Natural killer cell (primary cell): ENCODE results near the gene MPPED1. TPM values are rescaled to one million over a fixed set of nuclear protein-coding genes. Genes with fewer than 3 reads are reported as not detected.

Source experiments
- ATAC-seq, 3 donors: fragments of 150-1000 bp in 2 of 3; fragments of 200-7000 bp in 1 of 3; cut with Tn5 transposase; 1 replicate in 1 of 3; 2 replicates in 2 of 3; pipeline ENCODE4 v1.10.0; 2021; ENCODE audit warnings: mild to moderate bottlenecking in 2 of 3, moderate library complexity in 2 of 3
- DNase-seq, 2 donors: peaks; one replicate each; pipeline versions ENCODE4 v3.0.0 to v3.0.0-alpha.2; 2013 to 2021; ENCODE audit warnings: mixed read lengths in 1 of 2
- H3K27ac ChIP-seq: one replicate; pipeline ENCODE4 v1.5.1; 2013; ENCODE audit warnings: mild to moderate bottlenecking, low read length
- H3K27me3 ChIP-seq: one replicate; pipeline ENCODE4 v1.6.1; 2013; ENCODE audit warnings: low read length; ENCODE audit not compliant: control insufficient read depth, insufficient read depth
- H3K36me3 ChIP-seq: one replicate; pipeline ENCODE4 v1.6.1; 2013; ENCODE audit warnings: low read length; ENCODE audit not compliant: control insufficient read depth, insufficient read depth
- H3K4me1 ChIP-seq: one replicate; pipeline ENCODE4 v1.6.1; 2013; ENCODE audit warnings: low read length; ENCODE audit not compliant: control insufficient read depth, insufficient read depth
- H3K4me3 ChIP-seq: one replicate; pipeline ENCODE4 v1.5.1; 2013; ENCODE audit warnings: low read length
- H3K9me3 ChIP-seq: one replicate; pipeline ENCODE4 v1.6.1; 2013; ENCODE audit warnings: low read length; ENCODE audit not compliant: control insufficient read depth, insufficient read depth
- H3K27ac Mint-ChIP-seq, 2 donors: one replicate each; pipeline ENCODE4 v1.8.0; 2022; ENCODE audit warnings: mild to moderate bottlenecking in 2 of 2, mixed read lengths in 2 of 2, moderate library complexity in 1 of 2
- H3K27me3 Mint-ChIP-seq, 2 donors: one replicate each; pipeline ENCODE4 v1.8.0; 2022; ENCODE audit warnings: low read depth in 2 of 2, mixed read lengths in 2 of 2
- H3K36me3 Mint-ChIP-seq: one replicate; pipeline ENCODE4 v1.8.0; 2022; ENCODE audit warnings: mixed read lengths
- H3K4me1 Mint-ChIP-seq, 2 donors: one replicate each; pipeline ENCODE4 v1.8.0; 2022; ENCODE audit warnings: mixed read lengths in 2 of 2
- H3K4me3 Mint-ChIP-seq: one replicate; pipeline ENCODE4 v1.8.0; 2022; ENCODE audit warnings: mild to moderate bottlenecking, moderate library complexity, mixed read lengths
- H3K9me3 Mint-ChIP-seq, 2 donors: one replicate each; pipeline ENCODE4 v1.8.0; 2022; ENCODE audit warnings: mixed read lengths in 2 of 2
- CTCF ChIP-seq: fragments of 200-600 bp; IDR thresholded peaks from one replicate; pipeline ENCODE4 v1.8.0; 2022; ENCODE audit warnings: antibody characterized with exemption
- WGBS: methylation state at CpG from one replicate; pipeline ENCODE4 v1.1.7; 2013; ENCODE audit warnings: missing lambda C conversion rate; ENCODE audit not compliant: insufficient coverage; 5-methylcytosine and 5-hydroxymethylcytosine counted together
- intact Hi-C: fragments of 100-400 bp; cut with micrococcal nuclease; formaldehyde crosslinking; loops from one replicate; pipeline ENCODE4 v1.14.2; 2022
- total RNA-seq, 4 donors: library from RNA; stranded (reverse); fragments of 120-200 nt in 1 of 4; gene quantifications; one replicate each; pipeline versions ENCODE4 v1.2.3 to v1.2.4, GENCODE V29; 2013 to 2022

Gene MPPED1
- total RNA-seq, 3 donors from 2014 or later (not counting 1 experiment from before 2014, with no cell fraction given), result not detected

- H3K27ac Mint-ChIP-seq, result no peak overlapping the region
- Histone ChIP-seq H3K4me1 (no peaks in the 10 kb centered on the region), H3K36me3 (no peaks in the 10 kb centered on the region), H3K27me3 (peaks cover under 1% of the 10 kb centered on the region), H3K4me3 (no peak overlapping the region), H3K27ac (no peak overlapping the region), H3K9me3 (no peaks in the 10 kb centered on the region)
- no peaks in the 10 kb centered on the region for H3K4me1 Mint-ChIP-seq
- H3K36me3 Mint-ChIP-seq, result no peaks in the 10 kb centered on the region
- DNase-seq (no peak), ATAC-seq (no peak)
- H3K9me3 Mint-ChIP-seq, result no peaks in the 10 kb centered on the region
- 82% methylated on average over 7 of the region's 7 CpGs for WGBS
- no peak overlapping the region for H3K4me3 Mint-ChIP-seq
- intact Hi-C loops, result no loop called here
- peaks cover 36 to 46% of the 10 kb centered on the region in 2 donors for H3K27me3 Mint-ChIP-seq
- TF ChIP-seq CTCF, result no peak
Measured at GRCh38 chr22:43415681-43416080, 3.9 kb downstream of the MPPED1 start.

DNA sequence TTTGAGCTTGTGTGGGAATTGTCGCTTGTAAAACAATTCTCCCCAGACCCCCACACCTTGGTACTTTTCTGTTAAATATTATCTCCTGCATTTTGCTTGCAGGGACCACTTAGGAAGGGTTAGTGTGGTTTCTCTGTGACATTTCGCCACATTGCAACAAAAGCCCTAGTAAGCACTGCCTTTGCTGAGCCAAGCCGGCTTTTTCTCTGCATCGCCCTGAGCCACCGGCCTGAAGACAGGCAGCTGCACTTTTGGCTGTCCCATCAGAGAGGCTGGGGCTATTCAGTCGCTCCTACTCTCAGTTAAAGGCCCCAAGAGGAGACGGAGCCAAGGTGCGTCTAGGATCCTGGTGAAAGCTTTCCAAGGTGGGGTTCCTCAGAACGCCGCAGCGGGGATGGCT lies 5.7 kb downstream of the MPPED1 start:
- Mint-ChIP-seq H3K4me3 (no peak overlapping the region), H3K27ac (no peak overlapping the region), H3K4me1 (no peaks in the 10 kb centered on the region), H3K36me3 (no peaks in the 10 kb centered on the region), H3K27me3 (peaks cover 31 to 42% of the 10 kb centered on the region in 2 donors), H3K9me3 (no peaks in the 10 kb centered on the region)
- Histone ChIP-seq H3K36me3 (no peaks in the 10 kb centered on the region), H3K27me3 (no peaks in the 10 kb centered on the region), H3K4me3 (no peak overlapping the region), H3K4me1 (no peaks in the 10 kb centered on the region), H3K27ac (no peak overlapping the region), H3K9me3 (no peaks in the 10 kb centered on the region)
- intact Hi-C loops, result no loop called here
- DNase-seq, result no peak
- ATAC-seq, result no peak
- TF ChIP-seq CTCF, result no peak
- WGBS, result 82% methylated on average over 10 of the region's 11 CpGs

DNA sequence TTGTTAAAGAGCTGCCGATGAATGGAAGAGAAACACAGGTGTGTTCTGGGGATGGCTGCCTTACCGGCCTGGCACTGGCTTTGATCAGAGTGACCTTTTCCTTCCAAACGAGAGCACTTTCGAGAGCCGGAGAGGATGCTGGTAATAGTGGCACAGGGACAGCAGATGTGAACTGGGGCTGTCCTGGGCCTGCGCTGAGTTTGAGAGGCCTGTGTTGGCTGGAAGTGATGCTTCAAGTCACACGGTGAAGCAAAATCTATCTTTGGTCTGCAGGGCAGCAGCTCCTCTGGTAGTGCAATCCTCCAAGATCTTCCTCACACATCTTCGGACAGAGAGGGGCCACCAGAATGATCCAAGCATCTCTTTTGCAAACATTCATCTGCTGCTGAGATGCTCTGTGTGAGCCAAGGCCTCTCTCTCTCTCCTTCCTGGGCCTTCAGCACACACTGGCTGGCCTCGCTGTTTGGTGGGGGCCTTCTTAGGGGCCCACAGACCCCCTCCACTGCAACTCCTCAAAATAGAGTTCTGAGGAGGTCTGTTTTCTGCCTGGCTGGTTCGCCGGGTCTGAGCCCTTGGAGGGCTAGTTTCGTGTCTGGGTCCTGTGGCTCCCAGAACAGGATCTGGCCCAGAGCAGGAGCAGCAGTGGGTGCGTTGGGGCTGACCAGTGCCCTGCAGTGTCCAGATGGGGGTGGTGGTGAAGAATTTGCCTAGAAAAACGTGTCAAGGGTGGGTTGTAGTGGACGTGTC lies 6.4 kb downstream of the MPPED1 start:
- no peaks in the 10 kb centered on the region for H3K9me3 ChIP-seq
- peaks cover 24 to 35% of the 10 kb centered on the region in 2 donors for H3K27me3 Mint-ChIP-seq

More for the DNA sequence above, 6.4 kb downstream of the MPPED1 start:
- DNase-seq (no peak), ATAC-seq (no peak)
- H3K36me3 Mint-ChIP-seq, result no peaks in the 10 kb centered on the region
- intact Hi-C loops, result no loop called here
- no peak overlapping the region for H3K27ac Mint-ChIP-seq
- Histone ChIP-seq H3K4me3 (no peak overlapping the region), H3K27me3 (no peaks in the 10 kb centered on the region), H3K27ac (no peak overlapping the region), H3K4me1 (no peaks in the 10 kb centered on the region), H3K36me3 (no peaks in the 10 kb centered on the region)
- WGBS, result 84% methylated on average over 14 of the region's 15 CpGs
- no peak for TF ChIP-seq CTCF
- H3K4me3 Mint-ChIP-seq, result no peak overlapping the region
- no peaks in the 10 kb centered on the region for H3K9me3 Mint-ChIP-seq
- H3K4me1 Mint-ChIP-seq, result no peaks in the 10 kb centered on the region
